OCI-LY7 (cell line): Measurements from ENCODE around the gene TGFB1.

Source experiments
- EZH2phosphoT487 ChIP-seq: fragments of 200-600 bp; sonication (generic); IDR thresholded peaks from 2 replicates; pipeline ENCODE4 v1.6.1; 2018; ENCODE audit warnings: low read depth, borderline replicate concordance, mild to moderate bottlenecking, mixed run types, antibody characterized with exemption, low read length, moderate library complexity, mixed read lengths
- TF ChIP-seq, protein P1 (sequence below): fragments of 200-600 bp; sonication (generic); conservative IDR thresholded peaks from 2 replicates; pipeline ENCODE4 v1.5.1; 2014; ENCODE audit warnings: mild to moderate bottlenecking, antibody characterized with exemption, low read length, moderate library complexity, mixed read lengths

DNA sequence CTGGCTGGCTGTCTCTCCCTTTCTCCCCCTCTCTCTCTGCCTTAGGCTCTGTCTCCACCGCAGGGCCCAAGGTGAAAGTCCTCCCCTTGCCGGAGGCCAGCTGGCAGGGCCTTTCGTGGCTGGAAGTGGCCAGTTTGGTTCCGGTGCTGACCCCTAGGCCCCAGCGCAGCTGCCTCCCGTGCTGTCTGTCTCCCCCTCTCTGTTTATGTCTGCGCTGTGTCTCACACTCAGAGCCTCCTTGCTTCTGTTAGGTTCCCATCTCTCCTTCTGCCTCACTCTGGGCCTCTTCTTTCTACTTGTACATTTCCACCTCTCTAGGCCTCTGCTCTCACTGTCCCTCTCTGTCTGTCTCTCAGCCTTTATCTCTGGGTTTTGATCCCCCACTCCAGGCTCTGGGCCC, 30.7 kb downstream of the TGFB1 start:
- TF ChIP-seq, protein P1, sequence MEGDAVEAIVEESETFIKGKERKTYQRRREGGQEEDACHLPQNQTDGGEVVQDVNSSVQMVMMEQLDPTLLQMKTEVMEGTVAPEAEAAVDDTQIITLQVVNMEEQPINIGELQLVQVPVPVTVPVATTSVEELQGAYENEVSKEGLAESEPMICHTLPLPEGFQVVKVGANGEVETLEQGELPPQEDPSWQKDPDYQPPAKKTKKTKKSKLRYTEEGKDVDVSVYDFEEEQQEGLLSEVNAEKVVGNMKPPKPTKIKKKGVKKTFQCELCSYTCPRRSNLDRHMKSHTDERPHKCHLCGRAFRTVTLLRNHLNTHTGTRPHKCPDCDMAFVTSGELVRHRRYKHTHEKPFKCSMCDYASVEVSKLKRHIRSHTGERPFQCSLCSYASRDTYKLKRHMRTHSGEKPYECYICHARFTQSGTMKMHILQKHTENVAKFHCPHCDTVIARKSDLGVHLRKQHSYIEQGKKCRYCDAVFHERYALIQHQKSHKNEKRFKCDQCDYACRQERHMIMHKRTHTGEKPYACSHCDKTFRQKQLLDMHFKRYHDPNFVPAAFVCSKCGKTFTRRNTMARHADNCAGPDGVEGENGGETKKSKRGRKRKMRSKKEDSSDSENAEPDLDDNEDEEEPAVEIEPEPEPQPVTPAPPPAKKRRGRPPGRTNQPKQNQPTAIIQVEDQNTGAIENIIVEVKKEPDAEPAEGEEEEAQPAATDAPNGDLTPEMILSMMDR: no peak
- TF ChIP-seq EZH2phosphoT487: no peak
